Naive B cell (primary cell): ENCODE results near the gene IZUMO1. TPM values are rescaled to one million over a fixed set of nuclear protein-coding genes. Genes with fewer than 3 reads are reported as not detected.

Source experiments
- ATAC-seq, 2 donors: fragments of 150-1000 bp; cut with Tn5 transposase; 2 replicates each; pipeline ENCODE4 v1.10.0; 2021; ENCODE audit warnings: low read depth in 2 of 2, mild to moderate bottlenecking in 2 of 2, moderate library complexity in 2 of 2
- DNase-seq: peaks from one replicate; pipeline ENCODE4 v3.0.0; 2022
- H3K27ac Mint-ChIP-seq, 6 donors: one replicate each; pipeline ENCODE4 v1.8.0; 2020 to 2022; ENCODE audit warnings: mild to moderate bottlenecking in 6 of 6, mixed read lengths in 6 of 6, moderate library complexity in 5 of 6, inconsistent platforms in 2 of 6
- H3K27me3 Mint-ChIP-seq, 3 donors: one replicate each; pipeline ENCODE4 v1.8.0; 2021 to 2022; ENCODE audit warnings: mixed read lengths in 3 of 3, mild to moderate bottlenecking in 1 of 3
- H3K36me3 Mint-ChIP-seq, 2 donors: one replicate each; pipeline ENCODE4 v1.8.0; 2020 to 2022; ENCODE audit warnings: mixed read lengths in 2 of 2, inconsistent platforms in 1 of 2, mild to moderate bottlenecking in 1 of 2
- H3K4me1 Mint-ChIP-seq, 3 donors: one replicate each; pipeline ENCODE4 v1.8.0; 2020 to 2022; ENCODE audit warnings: mixed read lengths in 3 of 3, inconsistent platforms in 1 of 3, mild to moderate bottlenecking in 1 of 3, moderate library complexity in 1 of 3
- H3K4me3 Mint-ChIP-seq, 8 donors: one replicate each; pipeline ENCODE4 v1.8.0; 2020 to 2022; ENCODE audit warnings: mild to moderate bottlenecking in 8 of 8, mixed read lengths in 8 of 8, moderate library complexity in 8 of 8, inconsistent platforms in 2 of 8
- H3K9me3 Mint-ChIP-seq, 7 donors: one replicate each; pipeline ENCODE4 v1.8.0; 2020 to 2022; ENCODE audit warnings: mixed read lengths in 7 of 7, mild to moderate bottlenecking in 5 of 7, inconsistent platforms in 2 of 7, moderate library complexity in 1 of 7
- polyA plus RNA-seq, 6 donors: library from polyadenylated mRNA; unstranded; fragments of 300-500 nt; fragmentation: Illumina TruSeq; gene quantifications; one replicate each; pipeline ENCODE4 v1.2.3, GENCODE V29; 2021; ENCODE audit warnings: low read depth in 6 of 6

IZUMO1 gene
- polyA plus RNA-seq, 6 donors from 2014 or later: not detected

GRCh38 chr19:48739404-48740163 lies 7.1 kb downstream of the IZUMO1 start:
- Mint-ChIP-seq H3K27me3 (peaks cover 10 to 38% (median 14%) of the 10 kb centered on the region in 3 donors), H3K9me3 (peaks cover 0 to 5% (median 0%) of the 10 kb centered on the region in 7 donors), H3K4me1 (peaks cover 8 to 19% (median 16%) of the 10 kb centered on the region in 3 donors), H3K27ac (no peak overlapping the region), H3K4me3 (peak overlapping the region in 7 of 8 donors; percentile 3 to 88 (median 38)), H3K36me3 (no peaks in the 10 kb centered on the region)
- ATAC-seq (peak; percentile 2 to 3), DNase-seq (no peak)

DNA sequence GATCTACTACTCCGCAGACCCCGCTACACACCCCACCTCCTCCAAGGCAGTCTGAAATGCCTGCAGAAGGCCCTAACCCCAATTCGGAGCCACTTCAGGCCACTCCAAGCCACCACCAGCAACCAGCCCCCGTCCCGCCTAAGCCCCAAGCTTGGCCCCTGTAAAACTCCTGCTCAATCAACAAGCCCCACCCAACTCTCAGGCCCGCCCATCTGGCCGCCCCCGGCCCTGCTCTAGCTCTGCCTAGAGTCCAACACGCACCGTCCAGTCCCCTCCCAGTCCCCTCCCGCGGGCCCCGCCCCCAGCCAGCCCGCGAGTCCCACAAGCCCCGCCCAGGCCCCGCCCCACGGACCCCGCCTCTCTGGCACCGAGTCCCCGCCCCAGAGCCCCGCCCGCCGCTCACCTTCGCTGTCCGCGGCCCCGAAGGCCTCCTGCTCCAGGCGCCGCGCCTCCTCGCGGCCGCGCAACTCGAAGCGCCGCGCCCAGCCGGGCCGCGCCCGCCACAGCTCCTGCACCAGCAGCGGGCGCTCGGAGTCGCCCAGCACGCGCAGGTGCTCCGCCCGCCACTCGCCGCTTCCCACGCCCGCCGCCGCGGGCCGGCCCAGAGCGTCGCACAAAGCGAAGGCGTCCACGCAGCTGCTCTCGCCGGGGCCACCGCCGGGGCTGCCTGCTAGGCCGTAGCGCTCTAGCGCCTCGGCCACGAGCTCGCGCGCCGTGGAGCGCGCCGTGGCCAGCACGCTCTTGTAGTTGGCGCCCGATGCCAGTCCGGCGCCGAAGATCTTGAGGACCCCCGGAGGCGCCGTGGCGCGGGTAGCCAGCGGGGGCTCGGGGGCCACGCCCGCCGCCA lies 7.9 kb downstream of the IZUMO1 start:
- peak; percentile 87 to 90 for ATAC-seq
- Mint-ChIP-seq H3K4me1 (peaks cover 8 to 19% (median 16%) of the 10 kb centered on the region in 3 donors), H3K9me3 (peaks cover 0 to 5% (median 0%) of the 10 kb centered on the region in 7 donors), H3K27me3 (peaks cover 7 to 30% (median 10%) of the 10 kb centered on the region in 3 donors), H3K36me3 (no peaks in the 10 kb centered on the region), H3K4me3 (peak overlapping the region; percentile 65 to 84 (median 68)), H3K27ac (peak overlapping the region in 2 of 6 donors; percentile 39 to 49)
- DNase-seq: peak; percentile 80

- H3K4me3 Mint-ChIP-seq: peak overlapping the region in 6 of 8 donors; percentile 6 to 73 (median 65)
- H3K4me1 Mint-ChIP-seq: peaks cover 8 to 19% (median 16%) of the 10 kb centered on the region in 3 donors
- H3K36me3 Mint-ChIP-seq: no peaks in the 10 kb centered on the region
- DNase-seq: no peak
- H3K27ac Mint-ChIP-seq: peak overlapping the region in 2 of 6 donors; percentile 2 to 15
- ATAC-seq: no peak
- H3K27me3 Mint-ChIP-seq: peaks cover 0 to 22% (median 9%) of the 10 kb centered on the region in 3 donors
- H3K9me3 Mint-ChIP-seq: peaks cover 0 to 5% (median 0%) of the 10 kb centered on the region in 7 donors
Observed at GRCh38 chr19:48737360-48737998, 9.2 kb downstream of the IZUMO1 start.

DNA sequence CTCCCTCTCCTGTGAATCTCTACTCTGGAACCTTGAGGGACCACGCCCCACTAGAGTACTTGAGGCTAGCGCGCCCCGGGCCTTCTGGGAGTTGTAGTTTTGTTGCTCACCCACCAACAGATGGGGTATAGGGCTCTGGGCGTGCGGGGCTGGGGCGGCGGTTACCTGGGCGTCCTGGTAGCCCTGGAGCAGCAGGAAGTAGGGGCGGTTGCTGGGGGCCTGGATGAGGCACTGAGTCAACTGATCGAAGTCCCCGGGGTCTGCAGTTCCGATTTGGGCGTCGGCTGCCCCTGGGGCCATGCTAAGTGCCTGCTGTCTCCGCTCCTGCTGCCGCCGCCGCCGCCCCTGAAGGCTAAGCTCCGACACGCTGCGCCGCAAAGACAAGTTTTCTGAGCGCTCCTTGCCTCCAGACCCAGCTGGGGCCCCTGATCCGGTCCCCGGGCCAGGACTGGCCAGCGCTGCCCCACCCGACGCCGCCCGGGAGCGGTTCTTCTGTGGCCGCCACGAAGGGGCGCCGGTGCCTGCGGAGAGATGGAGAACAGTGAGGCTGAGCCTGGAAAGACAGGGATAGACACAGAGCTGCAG lies 11.6 kb downstream of the IZUMO1 start:
- no peak for DNase-seq
- peaks cover 4 to 6% (median 5%) of the 10 kb centered on the region in 3 donors for H3K27me3 Mint-ChIP-seq

GRCh38 chr19:48734625-48735024 lies 12.1 kb downstream of the IZUMO1 start:
- H3K27ac Mint-ChIP-seq: no peak overlapping the region
- H3K9me3 Mint-ChIP-seq: peaks cover 0 to 9% (median 0%) of the 10 kb centered on the region in 7 donors
- H3K4me3 Mint-ChIP-seq: peak overlapping the region in 2 of 8 donors; percentile 36 to 45
- H3K27me3 Mint-ChIP-seq: peaks cover 0 to 6% (median 4%) of the 10 kb centered on the region in 3 donors
- H3K4me1 Mint-ChIP-seq: peaks cover 4 to 6% (median 5%) of the 10 kb centered on the region in 3 donors
- DNase-seq (no peak), ATAC-seq (no peak)
- H3K36me3 Mint-ChIP-seq: no peaks in the 10 kb centered on the region

More for the DNA sequence above, 11.6 kb downstream of the IZUMO1 start:
- Mint-ChIP-seq H3K27ac (no peak overlapping the region), H3K36me3 (no peaks in the 10 kb centered on the region), H3K4me3 (peak overlapping the region in 1 of 8 donors; percentile 45), H3K9me3 (peaks cover 0 to 9% (median 0%) of the 10 kb centered on the region in 7 donors), H3K4me1 (peaks cover 4 to 10% (median 5%) of the 10 kb centered on the region in 3 donors)
- ATAC-seq: no peak

DNA sequence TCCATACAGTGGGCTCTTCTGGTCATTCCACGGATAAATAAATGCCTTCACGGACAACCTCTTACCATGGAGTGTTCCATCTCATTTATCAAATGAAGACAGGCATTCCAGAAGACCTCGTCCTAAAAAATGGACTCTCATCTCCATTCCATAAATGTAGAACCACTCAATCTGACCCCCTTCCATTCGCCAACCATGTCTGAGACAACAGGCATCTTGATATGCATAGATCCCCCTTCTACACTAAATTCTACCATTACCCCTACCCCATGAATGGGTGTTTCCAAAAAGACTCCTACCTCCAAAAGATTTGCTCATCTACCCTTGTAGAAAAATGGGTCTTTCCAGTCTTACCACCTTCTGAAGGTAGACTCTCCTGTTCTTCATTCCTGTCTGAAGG lies 15.3 kb downstream of the IZUMO1 start:
- Mint-ChIP-seq H3K27ac (peak overlapping the region in 1 of 6 donors; percentile 77), H3K36me3 (peaks cover 4 to 5% of the 10 kb centered on the region in 2 donors), H3K9me3 (peaks cover 3 to 16% (median 8%) of the 10 kb centered on the region in 7 donors), H3K4me1 (peaks cover 4 to 9% (median 7%) of the 10 kb centered on the region in 3 donors), H3K4me3 (no peak overlapping the region), H3K27me3 (peaks cover 0 to 6% (median 4%) of the 10 kb centered on the region in 3 donors)
- no peak for DNase-seq
- no peak for ATAC-seq

- Mint-ChIP-seq H3K36me3 (peaks cover 13 to 20% of the 10 kb centered on the region in 2 donors), H3K9me3 (peaks cover 12 to 26% (median 19%) of the 10 kb centered on the region in 7 donors), H3K4me3 (no peak overlapping the region), H3K4me1 (peaks cover 18 to 26% (median 24%) of the 10 kb centered on the region in 3 donors), H3K27me3 (peaks cover 0 to 6% (median 4%) of the 10 kb centered on the region in 3 donors), H3K27ac (no peak overlapping the region)
- DNase-seq (no peak), ATAC-seq (no peak)
Observed at GRCh38 chr19:48728911-48729664, 17.6 kb downstream of the IZUMO1 start.

- Mint-ChIP-seq H3K27ac (peak overlapping the region; percentile 59 to 97 (median 82)), H3K9me3 (peaks cover 12 to 26% (median 19%) of the 10 kb centered on the region in 7 donors), H3K4me3 (peak overlapping the region in 4 of 8 donors; percentile 2 to 43 (median 27))
Observed at GRCh38 chr19:48726556-48726955, 20.2 kb downstream of the IZUMO1 start.

GRCh38 chr19:48724796-48725753 lies 21.6 kb downstream of the IZUMO1 start:
- peak overlapping the region; percentile 20 to 77 (median 38) for H3K4me3 Mint-ChIP-seq
- peak overlapping the region; percentile 35 to 93 (median 76) for H3K27ac Mint-ChIP-seq
- DNase-seq (peak; percentile 74), ATAC-seq (peak; percentile 62 to 66)
- peaks cover 13 to 20% of the 10 kb centered on the region in 2 donors for H3K36me3 Mint-ChIP-seq
- peaks cover 30 to 38% (median 37%) of the 10 kb centered on the region in 3 donors for H3K4me1 Mint-ChIP-seq
- no peaks in the 10 kb centered on the region for H3K27me3 Mint-ChIP-seq
- peaks cover 12 to 26% (median 19%) of the 10 kb centered on the region in 7 donors for H3K9me3 Mint-ChIP-seq

More at GRCh38 chr19:48726556-48726955, 20.2 kb downstream of the IZUMO1 start:
- DNase-seq (peak; percentile 37), ATAC-seq (peak; percentile 70 to 79)
- H3K4me1 Mint-ChIP-seq: peaks cover 20 to 26% (median 24%) of the 10 kb centered on the region in 3 donors
- peaks cover 0 to 5% (median 0%) of the 10 kb centered on the region in 3 donors for H3K27me3 Mint-ChIP-seq
- peaks cover 13 to 20% of the 10 kb centered on the region in 2 donors for H3K36me3 Mint-ChIP-seq

DNA sequence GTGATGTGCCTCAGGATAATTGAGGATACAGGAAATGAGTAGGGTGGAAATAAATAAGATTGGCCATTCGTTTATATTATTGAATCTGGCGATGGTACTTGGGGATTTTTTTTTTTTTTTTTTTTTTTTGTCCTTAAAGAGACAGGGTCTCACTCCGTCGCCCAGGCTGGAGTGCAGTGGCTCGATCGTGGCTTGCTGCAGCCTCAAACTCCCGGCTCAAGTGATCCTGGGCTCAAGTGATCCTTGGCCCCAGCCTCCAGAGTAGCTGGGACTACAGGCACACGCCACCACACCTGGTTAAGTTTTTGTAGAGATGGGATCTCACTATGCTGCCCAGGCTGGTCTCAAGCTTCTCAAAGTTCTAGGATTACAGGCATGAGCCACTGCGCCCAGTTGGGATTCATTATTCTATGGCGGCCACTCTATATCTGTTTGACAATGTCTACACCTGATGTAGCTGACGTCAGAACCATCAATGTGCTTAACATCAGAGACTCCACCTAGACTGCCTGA lies 24.5 kb downstream of the IZUMO1 start:
- Mint-ChIP-seq H3K36me3 (peaks cover 13 to 20% of the 10 kb centered on the region in 2 donors), H3K4me1 (peaks cover 30 to 42% (median 38%) of the 10 kb centered on the region in 3 donors), H3K9me3 (peaks cover 12 to 19% (median 18%) of the 10 kb centered on the region in 7 donors), H3K27ac (peak overlapping the region in 1 of 6 donors; percentile 33), H3K4me3 (peak overlapping the region in 3 of 8 donors; percentile 12 to 63 (median 55)), H3K27me3 (no peaks in the 10 kb centered on the region)
- DNase-seq (no peak), ATAC-seq (no peak)
